Lung (tissue), 12 donors: ENCODE results near the gene ELOVL5. TPM values are rescaled to one million over a fixed set of nuclear protein-coding genes. Genes with fewer than 3 reads are reported as not detected.

Experiments
- ATAC-seq: fragments of 200-7000 bp; cut with Tn5 transposase; one replicate; pipeline ENCODE4 v1.9.1; 2020; ENCODE audit warnings: moderate number of reproducible peaks; ENCODE audit not compliant: insufficient read depth, low FRiP score
- DNase-seq, 3 donors: peaks; one replicate each; pipeline ENCODE4 v3.0.0-alpha.2; 2013 to 2017
- H3K27ac ChIP-seq, 2 donors: one replicate each; pipeline ENCODE4 v1.5.1; 2013; ENCODE audit warnings: mild to moderate bottlenecking in 2 of 2, moderate library complexity in 2 of 2, control low read depth in 1 of 2, inconsistent platforms in 1 of 2, low read depth in 1 of 2, low read length in 1 of 2
- H3K27me3 ChIP-seq, 3 donors: one replicate each; pipeline ENCODE4 v1.5.1; 2013; ENCODE audit warnings: low read length in 2 of 3; ENCODE audit not compliant: control insufficient read depth in 3 of 3, insufficient read depth in 3 of 3
- H3K36me3 ChIP-seq, 4 donors: one replicate each; pipeline ENCODE4 v1.5.1; 2013; ENCODE audit warnings: low read length in 4 of 4, mild to moderate bottlenecking in 1 of 4, moderate library complexity in 1 of 4; ENCODE audit not compliant: control insufficient read depth in 4 of 4, insufficient read depth in 4 of 4
- H3K4me1 ChIP-seq, 5 donors: one replicate each; pipeline ENCODE4 v1.5.1; 2013; ENCODE audit warnings: low read length in 5 of 5, mild to moderate bottlenecking in 2 of 5, moderate library complexity in 1 of 5; ENCODE audit not compliant: control insufficient read depth in 5 of 5, insufficient read depth in 5 of 5
- H3K4me3 ChIP-seq: one replicate; pipeline ENCODE4 v1.5.1; 2013; ENCODE audit warnings: mild to moderate bottlenecking, control low read depth, moderate library complexity
- H3K9ac ChIP-seq, 2 donors: one replicate each; pipeline ENCODE4 v1.5.1; 2013; ENCODE audit warnings: low read length in 2 of 2, control low read depth in 1 of 2; ENCODE audit not compliant: insufficient read depth in 1 of 2
- H3K9me3 ChIP-seq, 4 donors: one replicate each; pipeline ENCODE4 v1.5.1; 2013; ENCODE audit warnings: low read length in 3 of 4, mild to moderate bottlenecking in 1 of 4, moderate library complexity in 1 of 4; ENCODE audit not compliant: control insufficient read depth in 4 of 4, insufficient read depth in 3 of 4
- WGBS, 2 donors: extraction: QIAGEN DNeasy Blood & Tissue Kit; methylation state at CpG; one replicate each; pipeline ENCODE4 v1.1.7; 2013; 5-methylcytosine and 5-hydroxymethylcytosine counted together
- polyA plus RNA-seq, 2 donors: library from polyadenylated mRNA; stranded (reverse); fragments of 200-250 nt; gene quantifications; one replicate each; pipeline ENCODE4 v1.2.1, GENCODE V29; 2013
- total RNA-seq, 2 donors: library from RNA; depleted of rRNA in 1 of 2; stranded (reverse); fragments of >200 nt in 1 of 2; gene quantifications; one replicate each; pipeline ENCODE4 v1.2.1, GENCODE V29; 2014 to 2021
- TF ChIP-seq, protein P1 (sequence below): IDR thresholded peaks from 2 replicates; pipeline ENCODE4 v1.5.1; 2012; ENCODE audit warnings: mild to moderate bottlenecking; ENCODE audit errors: control extremely low read depth, extremely low read depth
- donor health status: control.
- donor health status: control.
- donor health status: Bipolar disorder and iron deficiency.
- donor health status: healthy.
- donor health status: DM: yes; HTN: yes; CAD: no.

Gene ELOVL5
- total and polyA plus RNA-seq, 4 donors = 37.7 to 95.6 (median 89.9) TPM

DNA sequence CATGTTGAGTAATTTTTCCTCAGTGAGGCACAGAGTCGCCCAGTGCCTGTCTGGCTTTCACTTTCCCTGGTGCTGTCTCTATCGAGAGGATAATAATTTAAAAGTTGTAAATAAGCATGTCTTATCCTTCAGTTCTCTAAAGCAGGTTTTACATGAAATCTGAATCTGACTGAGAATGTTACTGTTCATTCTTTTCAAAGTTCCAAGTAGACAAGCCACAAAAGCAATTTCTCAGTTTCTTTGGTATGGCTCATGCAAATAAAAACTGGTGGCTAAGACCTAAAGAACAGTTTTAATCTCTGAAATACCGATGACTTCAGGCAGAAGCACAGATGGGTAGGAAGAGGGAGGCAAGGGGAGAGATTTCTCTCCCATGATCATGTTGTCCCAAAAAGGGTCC lies 112.5 kb downstream of the ELOVL5 start:
- WGBS, 2 donors = 73 to 74% methylated on average over 3 of the region's 3 CpGs
- Histone ChIP-seq H3K27ac (no peak overlapping the region), H3K9ac (no peak overlapping the region), H3K4me1 (no peaks in the 10 kb centered on the region), H3K9me3 (peaks cover 0 to 2% (median 0%) of the 10 kb centered on the region in 4 donors), H3K36me3 (no peaks in the 10 kb centered on the region), H3K27me3 (peaks cover 0 to 2% (median 0%) of the 10 kb centered on the region in 3 donors), H3K4me3 (no peak overlapping the region)
- no peak for ATAC-seq
- TF ChIP-seq, protein P1, sequence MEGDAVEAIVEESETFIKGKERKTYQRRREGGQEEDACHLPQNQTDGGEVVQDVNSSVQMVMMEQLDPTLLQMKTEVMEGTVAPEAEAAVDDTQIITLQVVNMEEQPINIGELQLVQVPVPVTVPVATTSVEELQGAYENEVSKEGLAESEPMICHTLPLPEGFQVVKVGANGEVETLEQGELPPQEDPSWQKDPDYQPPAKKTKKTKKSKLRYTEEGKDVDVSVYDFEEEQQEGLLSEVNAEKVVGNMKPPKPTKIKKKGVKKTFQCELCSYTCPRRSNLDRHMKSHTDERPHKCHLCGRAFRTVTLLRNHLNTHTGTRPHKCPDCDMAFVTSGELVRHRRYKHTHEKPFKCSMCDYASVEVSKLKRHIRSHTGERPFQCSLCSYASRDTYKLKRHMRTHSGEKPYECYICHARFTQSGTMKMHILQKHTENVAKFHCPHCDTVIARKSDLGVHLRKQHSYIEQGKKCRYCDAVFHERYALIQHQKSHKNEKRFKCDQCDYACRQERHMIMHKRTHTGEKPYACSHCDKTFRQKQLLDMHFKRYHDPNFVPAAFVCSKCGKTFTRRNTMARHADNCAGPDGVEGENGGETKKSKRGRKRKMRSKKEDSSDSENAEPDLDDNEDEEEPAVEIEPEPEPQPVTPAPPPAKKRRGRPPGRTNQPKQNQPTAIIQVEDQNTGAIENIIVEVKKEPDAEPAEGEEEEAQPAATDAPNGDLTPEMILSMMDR = no peak
- DNase-seq = no peak

DNA sequence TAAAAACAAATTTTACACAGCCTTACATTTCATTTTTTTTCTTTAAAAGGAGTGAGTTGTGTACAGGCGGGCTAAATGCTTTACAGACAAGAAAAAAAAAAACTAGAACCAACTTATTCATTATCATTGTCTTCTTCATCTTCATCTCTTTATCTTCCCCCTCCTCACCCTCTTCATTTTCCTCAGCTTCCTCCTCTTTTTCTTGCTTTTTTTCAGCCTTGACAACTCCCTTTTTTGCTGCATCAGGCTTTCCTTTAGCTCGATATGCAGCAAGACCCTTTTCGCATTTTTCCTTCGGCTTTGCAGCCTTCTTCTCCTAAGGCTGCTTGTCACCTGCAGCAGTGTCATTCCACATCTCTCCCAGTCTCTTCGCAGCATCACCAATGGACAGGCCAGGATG lies 113.2 kb downstream of the ELOVL5 start:
- Histone ChIP-seq H3K9me3 (peaks cover 0 to 2% (median 0%) of the 10 kb centered on the region in 4 donors), H3K4me3 (no peak overlapping the region), H3K36me3 (no peaks in the 10 kb centered on the region), H3K27me3 (peaks cover 0 to 2% (median 0%) of the 10 kb centered on the region in 3 donors), H3K27ac (no peak overlapping the region), H3K4me1 (no peaks in the 10 kb centered on the region), H3K9ac (no peak overlapping the region)
- DNase-seq = no peak
- ATAC-seq = no peak
- WGBS, 2 donors = 84 to 94% methylated on average over 5 of the region's 5 CpGs
- TF ChIP-seq, protein P1 = no peak

DNA sequence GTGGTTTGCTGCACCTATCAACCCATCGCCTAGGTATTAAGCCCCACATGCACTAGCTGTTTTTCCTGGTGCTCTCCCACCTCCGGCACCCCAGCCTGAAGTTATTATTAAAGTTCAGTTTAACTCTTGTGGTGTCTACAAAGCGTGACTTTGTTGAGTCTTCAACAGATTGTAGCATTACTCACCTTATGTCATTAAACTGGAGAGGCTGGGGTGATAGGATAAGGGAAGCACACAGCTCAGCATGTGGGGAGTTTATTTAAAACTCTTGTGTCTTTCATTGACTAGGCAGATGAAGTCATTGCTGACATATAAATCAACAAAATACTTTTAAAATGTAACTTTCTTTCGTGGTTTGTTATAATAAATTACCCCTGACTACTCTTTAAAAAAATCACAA lies 115.4 kb downstream of the ELOVL5 start:
- H3K4me3 ChIP-seq = no peak overlapping the region
- H3K36me3 ChIP-seq = no peaks in the 10 kb centered on the region
- H3K9ac ChIP-seq = no peak overlapping the region
- ATAC-seq (no peak), DNase-seq (no peak)
- peaks cover 0 to 2% (median 0%) of the 10 kb centered on the region in 4 donors for H3K9me3 ChIP-seq
- 83 to 88% methylated on average over 4 of the region's 4 CpGs for WGBS, 2 donors
- TF ChIP-seq, protein P1 = no peak
- no peak overlapping the region for H3K27ac ChIP-seq
- no peaks in the 10 kb centered on the region for H3K4me1 ChIP-seq
- peaks cover 0 to 2% (median 0%) of the 10 kb centered on the region in 3 donors for H3K27me3 ChIP-seq
